H1 (cell line): Measurements from ENCODE around the gene CALHM5. TPM values are rescaled to one million over a fixed set of nuclear protein-coding genes. Genes with fewer than 3 reads are reported as not detected.

ENCODE experiments used
- GABPA ChIP-seq: IDR thresholded peaks from 2 replicates; pipeline ENCODE4 v1.6.1; 2011; ENCODE audit warnings: mild to moderate bottlenecking, low read length, moderate library complexity, borderline replicate concordance; ENCODE audit not compliant: insufficient read depth
- KDM4A ChIP-seq: IDR thresholded peaks from one replicate; pipeline ENCODE4 v1.7.1; 2012; ENCODE audit warnings: low read depth, mild to moderate bottlenecking, moderate library complexity, low read length, inconsistent platforms; ENCODE audit not compliant: severe bottlenecking
- SP1 ChIP-seq: IDR thresholded peaks from 2 replicates; pipeline ENCODE4 v1.6.1; 2011; ENCODE audit warnings: low read depth, low read length
- SRF ChIP-seq: IDR thresholded peaks from 2 replicates; pipeline ENCODE4 v1.6.1; 2011; ENCODE audit warnings: mild to moderate bottlenecking, low read depth, low read length, moderate library complexity
- polyA plus RNA-seq, 7 experiments: library from polyadenylated mRNA; depleted of rRNA in 3 of 7; stranded (reverse) in 5 of 7; unstranded in 2 of 7; fragments of >200 nt in 5 of 7; fragments of 200-250 nt in 2 of 7; gene quantifications; 1 replicate in 5 of 7; 2 replicates in 1 of 7; 4 replicates in 1 of 7; pipeline versions ENCODE4 v1.2.1 to v1.2.3, GENCODE V29; 2011 to 2013; ENCODE audit warnings: missing spikeins in 2 of 7, mixed read lengths in 2 of 7
- total RNA-seq: library from RNA; stranded (reverse); fragmentation: NEBNext Ultra II Directional; extraction: Animal tissue kit (Norgen Biotek cat#: 25700); gene quantifications from 2 replicates; pipeline ENCODE4 v1.2.1, GENCODE V29; 2021
- TF ChIP-seq, protein P1 (sequence below): fragments of 300-600 bp; sonication (generic); IDR thresholded peaks from 2 replicates; pipeline ENCODE4 v1.7.1; 2012; ENCODE audit warnings: low read length, moderate library complexity, mild to moderate bottlenecking, inconsistent platforms; ENCODE audit not compliant: insufficient replicate concordance
- TF ChIP-seq, protein P2 (sequence below): IDR thresholded peaks from 2 replicates; pipeline ENCODE4 v1.6.1; 2012; ENCODE audit warnings: inconsistent platforms

Gene CALHM5
- total and polyA plus RNA-seq, 2 of the 8 experiments (the other 6 are each of a cell fraction or from before 2014, with no cell fraction given), result 0.05 to 0.09 TPM

DNA sequence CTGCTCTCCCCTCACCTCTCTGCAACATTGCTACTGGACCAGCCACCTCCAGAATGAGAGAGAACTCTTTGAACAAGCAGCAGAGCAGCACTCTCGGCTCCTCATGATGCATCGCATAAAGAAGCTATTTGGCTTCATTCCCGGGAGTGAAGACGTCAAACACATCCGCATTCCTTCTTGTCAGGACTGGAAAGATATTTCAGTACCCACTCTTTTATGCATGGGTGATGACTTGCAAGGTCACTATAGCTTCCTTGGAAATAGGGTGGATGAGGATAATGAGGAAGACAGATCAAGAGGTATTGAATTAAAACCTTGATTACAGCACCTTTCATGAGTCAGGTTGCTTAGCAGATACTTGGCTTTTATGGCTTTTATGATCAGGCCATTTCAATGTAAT, 46.5 kb downstream of the CALHM5 start (continued):
- TF ChIP-seq, protein P1, sequence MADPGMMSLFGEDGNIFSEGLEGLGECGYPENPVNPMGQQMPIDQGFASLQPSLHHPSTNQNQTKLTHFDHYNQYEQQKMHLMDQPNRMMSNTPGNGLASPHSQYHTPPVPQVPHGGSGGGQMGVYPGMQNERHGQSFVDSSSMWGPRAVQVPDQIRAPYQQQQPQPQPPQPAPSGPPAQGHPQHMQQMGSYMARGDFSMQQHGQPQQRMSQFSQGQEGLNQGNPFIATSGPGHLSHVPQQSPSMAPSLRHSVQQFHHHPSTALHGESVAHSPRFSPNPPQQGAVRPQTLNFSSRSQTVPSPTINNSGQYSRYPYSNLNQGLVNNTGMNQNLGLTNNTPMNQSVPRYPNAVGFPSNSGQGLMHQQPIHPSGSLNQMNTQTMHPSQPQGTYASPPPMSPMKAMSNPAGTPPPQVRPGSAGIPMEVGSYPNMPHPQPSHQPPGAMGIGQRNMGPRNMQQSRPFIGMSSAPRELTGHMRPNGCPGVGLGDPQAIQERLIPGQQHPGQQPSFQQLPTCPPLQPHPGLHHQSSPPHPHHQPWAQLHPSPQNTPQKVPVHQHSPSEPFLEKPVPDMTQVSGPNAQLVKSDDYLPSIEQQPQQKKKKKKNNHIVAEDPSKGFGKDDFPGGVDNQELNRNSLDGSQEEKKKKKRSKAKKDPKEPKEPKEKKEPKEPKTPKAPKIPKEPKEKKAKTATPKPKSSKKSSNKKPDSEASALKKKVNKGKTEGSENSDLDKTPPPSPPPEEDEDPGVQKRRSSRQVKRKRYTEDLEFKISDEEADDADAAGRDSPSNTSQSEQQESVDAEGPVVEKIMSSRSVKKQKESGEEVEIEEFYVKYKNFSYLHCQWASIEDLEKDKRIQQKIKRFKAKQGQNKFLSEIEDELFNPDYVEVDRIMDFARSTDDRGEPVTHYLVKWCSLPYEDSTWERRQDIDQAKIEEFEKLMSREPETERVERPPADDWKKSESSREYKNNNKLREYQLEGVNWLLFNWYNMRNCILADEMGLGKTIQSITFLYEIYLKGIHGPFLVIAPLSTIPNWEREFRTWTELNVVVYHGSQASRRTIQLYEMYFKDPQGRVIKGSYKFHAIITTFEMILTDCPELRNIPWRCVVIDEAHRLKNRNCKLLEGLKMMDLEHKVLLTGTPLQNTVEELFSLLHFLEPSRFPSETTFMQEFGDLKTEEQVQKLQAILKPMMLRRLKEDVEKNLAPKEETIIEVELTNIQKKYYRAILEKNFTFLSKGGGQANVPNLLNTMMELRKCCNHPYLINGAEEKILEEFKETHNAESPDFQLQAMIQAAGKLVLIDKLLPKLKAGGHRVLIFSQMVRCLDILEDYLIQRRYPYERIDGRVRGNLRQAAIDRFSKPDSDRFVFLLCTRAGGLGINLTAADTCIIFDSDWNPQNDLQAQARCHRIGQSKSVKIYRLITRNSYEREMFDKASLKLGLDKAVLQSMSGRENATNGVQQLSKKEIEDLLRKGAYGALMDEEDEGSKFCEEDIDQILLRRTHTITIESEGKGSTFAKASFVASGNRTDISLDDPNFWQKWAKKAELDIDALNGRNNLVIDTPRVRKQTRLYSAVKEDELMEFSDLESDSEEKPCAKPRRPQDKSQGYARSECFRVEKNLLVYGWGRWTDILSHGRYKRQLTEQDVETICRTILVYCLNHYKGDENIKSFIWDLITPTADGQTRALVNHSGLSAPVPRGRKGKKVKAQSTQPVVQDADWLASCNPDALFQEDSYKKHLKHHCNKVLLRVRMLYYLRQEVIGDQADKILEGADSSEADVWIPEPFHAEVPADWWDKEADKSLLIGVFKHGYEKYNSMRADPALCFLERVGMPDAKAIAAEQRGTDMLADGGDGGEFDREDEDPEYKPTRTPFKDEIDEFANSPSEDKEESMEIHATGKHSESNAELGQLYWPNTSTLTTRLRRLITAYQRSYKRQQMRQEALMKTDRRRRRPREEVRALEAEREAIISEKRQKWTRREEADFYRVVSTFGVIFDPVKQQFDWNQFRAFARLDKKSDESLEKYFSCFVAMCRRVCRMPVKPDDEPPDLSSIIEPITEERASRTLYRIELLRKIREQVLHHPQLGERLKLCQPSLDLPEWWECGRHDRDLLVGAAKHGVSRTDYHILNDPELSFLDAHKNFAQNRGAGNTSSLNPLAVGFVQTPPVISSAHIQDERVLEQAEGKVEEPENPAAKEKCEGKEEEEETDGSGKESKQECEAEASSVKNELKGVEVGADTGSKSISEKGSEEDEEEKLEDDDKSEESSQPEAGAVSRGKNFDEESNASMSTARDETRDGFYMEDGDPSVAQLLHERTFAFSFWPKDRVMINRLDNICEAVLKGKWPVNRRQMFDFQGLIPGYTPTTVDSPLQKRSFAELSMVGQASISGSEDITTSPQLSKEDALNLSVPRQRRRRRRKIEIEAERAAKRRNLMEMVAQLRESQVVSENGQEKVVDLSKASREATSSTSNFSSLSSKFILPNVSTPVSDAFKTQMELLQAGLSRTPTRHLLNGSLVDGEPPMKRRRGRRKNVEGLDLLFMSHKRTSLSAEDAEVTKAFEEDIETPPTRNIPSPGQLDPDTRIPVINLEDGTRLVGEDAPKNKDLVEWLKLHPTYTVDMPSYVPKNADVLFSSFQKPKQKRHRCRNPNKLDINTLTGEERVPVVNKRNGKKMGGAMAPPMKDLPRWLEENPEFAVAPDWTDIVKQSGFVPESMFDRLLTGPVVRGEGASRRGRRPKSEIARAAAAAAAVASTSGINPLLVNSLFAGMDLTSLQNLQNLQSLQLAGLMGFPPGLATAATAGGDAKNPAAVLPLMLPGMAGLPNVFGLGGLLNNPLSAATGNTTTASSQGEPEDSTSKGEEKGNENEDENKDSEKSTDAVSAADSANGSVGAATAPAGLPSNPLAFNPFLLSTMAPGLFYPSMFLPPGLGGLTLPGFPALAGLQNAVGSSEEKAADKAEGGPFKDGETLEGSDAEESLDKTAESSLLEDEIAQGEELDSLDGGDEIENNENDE, result no peak
- no peak for TF ChIP-seq SP1
- no peak for TF ChIP-seq GABPA
- no peak for TF ChIP-seq SRF
- TF ChIP-seq, protein P2, sequence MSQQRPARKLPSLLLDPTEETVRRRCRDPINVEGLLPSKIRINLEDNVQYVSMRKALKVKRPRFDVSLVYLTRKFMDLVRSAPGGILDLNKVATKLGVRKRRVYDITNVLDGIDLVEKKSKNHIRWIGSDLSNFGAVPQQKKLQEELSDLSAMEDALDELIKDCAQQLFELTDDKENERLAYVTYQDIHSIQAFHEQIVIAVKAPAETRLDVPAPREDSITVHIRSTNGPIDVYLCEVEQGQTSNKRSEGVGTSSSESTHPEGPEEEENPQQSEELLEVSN, result no peak
- TF ChIP-seq KDM4A, result no peak
